ENCODE data around the gene STATH. TPM values are rescaled to one million over a fixed set of nuclear protein-coding genes. Genes with fewer than 3 reads are reported as not detected.

Gene STATH
- polyA plus RNA-seq, 3 donors = not detected

- TF ChIP-seq, protein P1, sequence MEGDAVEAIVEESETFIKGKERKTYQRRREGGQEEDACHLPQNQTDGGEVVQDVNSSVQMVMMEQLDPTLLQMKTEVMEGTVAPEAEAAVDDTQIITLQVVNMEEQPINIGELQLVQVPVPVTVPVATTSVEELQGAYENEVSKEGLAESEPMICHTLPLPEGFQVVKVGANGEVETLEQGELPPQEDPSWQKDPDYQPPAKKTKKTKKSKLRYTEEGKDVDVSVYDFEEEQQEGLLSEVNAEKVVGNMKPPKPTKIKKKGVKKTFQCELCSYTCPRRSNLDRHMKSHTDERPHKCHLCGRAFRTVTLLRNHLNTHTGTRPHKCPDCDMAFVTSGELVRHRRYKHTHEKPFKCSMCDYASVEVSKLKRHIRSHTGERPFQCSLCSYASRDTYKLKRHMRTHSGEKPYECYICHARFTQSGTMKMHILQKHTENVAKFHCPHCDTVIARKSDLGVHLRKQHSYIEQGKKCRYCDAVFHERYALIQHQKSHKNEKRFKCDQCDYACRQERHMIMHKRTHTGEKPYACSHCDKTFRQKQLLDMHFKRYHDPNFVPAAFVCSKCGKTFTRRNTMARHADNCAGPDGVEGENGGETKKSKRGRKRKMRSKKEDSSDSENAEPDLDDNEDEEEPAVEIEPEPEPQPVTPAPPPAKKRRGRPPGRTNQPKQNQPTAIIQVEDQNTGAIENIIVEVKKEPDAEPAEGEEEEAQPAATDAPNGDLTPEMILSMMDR (IDR thresholded peaks at IDR 0.05) = no peak
- Histone ChIP-seq H3K4me2 (replicated peaks; ENCODE audit: extremely low read depth, low read length, poor library complexity, severe bottlenecking) (no peak overlapping the region), H3K9me3 (replicated peaks in 1 of 2; ENCODE audit: control insufficient read depth in 1 of 2, insufficient read depth in 1 of 2, low read length in 2 of 2) (no peaks in the 10 kb centered on the region), H3K4me1 (ENCODE audit: control insufficient read depth in 1 of 2, insufficient read depth in 2 of 2, low read length in 2 of 2) (no peaks in the 10 kb centered on the region), H3K27me3 (ENCODE audit: control insufficient read depth in 2 of 2, insufficient read depth in 2 of 2, low read length in 2 of 2) (no peaks in the 10 kb centered on the region), H3K79me2 (ENCODE audit: insufficient read depth, low read length) (no peaks in the 10 kb centered on the region), H3K36me3 (replicated peaks in 1 of 2; ENCODE audit: control insufficient read depth in 1 of 2, insufficient read depth in 2 of 2, low read length in 2 of 2) (no peaks in the 10 kb centered on the region), H2AFZ (ENCODE audit: insufficient read depth, low read depth, low read length, poor library complexity, severe bottlenecking) (no peak overlapping the region), H3K9ac (ENCODE audit: insufficient read depth, low read length, poor library complexity, severe bottlenecking) (no peak overlapping the region), H3K4me3 (replicated peaks in 1 of 3; ENCODE audit: low read depth in 2 of 3, low read length in 3 of 3) (no peak overlapping the region), H4K20me1 (ENCODE audit: insufficient read depth, low read length) (no peaks in the 10 kb centered on the region), H3K27ac (ENCODE audit: low read depth in 1 of 2, low read length in 2 of 2) (no peak overlapping the region)
- peaks cover 0 to 3% (median 1%) of the 10 kb centered on the region in 3 donors for H3K27me3 Mint-ChIP-seq (ENCODE audit: low read depth in 3 of 3)
- H3K4me1 Mint-ChIP-seq = no peaks in the 10 kb centered on the region
- intact Hi-C loops (cut with micrococcal nuclease) = no loop called here
- DNase-seq = no peak
- H3K36me3 Mint-ChIP-seq = no peaks in the 10 kb centered on the region
- no peaks in the 10 kb centered on the region for H3K9me3 Mint-ChIP-seq
- H3K4me3 Mint-ChIP-seq = no peak overlapping the region
- H3K27ac Mint-ChIP-seq = no peak overlapping the region
- 100% methylated on average over 1 of the region's 1 CpG for WGBS (ENCODE audit: insufficient coverage)
These were observed 38.6 kb upstream of the STATH start for GRCh38 chr4:69957209-69957608.

GRCh38 chr4:69965628-69966027 lies 30.1 kb upstream of the STATH start, which contains the start of gene CSN2:
Gene CSN2, minus strand, starts transcription at chr4:69965728. Its CDS starts 4,733 bp downstream, at chr4:69960995.
- H3K4me1 ChIP-seq (ENCODE audit: control insufficient read depth in 1 of 2, insufficient read depth in 2 of 2, low read length in 2 of 2) = no peaks in the 10 kb centered on the region
- no peak within 1 kb of the TSS for H3K9ac ChIP-seq (ENCODE audit: insufficient read depth, low read length, poor library complexity, severe bottlenecking)
- Mint-ChIP-seq H3K27me3 (ENCODE audit: low read depth in 3 of 3) (no peaks in the 10 kb centered on the region), H3K36me3 (no peaks in the 10 kb centered on the region), H3K27ac (no peak within 1 kb of the TSS), H3K4me3 (no peak within 1 kb of the TSS), H3K4me1 (no peaks in the 10 kb centered on the region), H3K9me3 (peaks cover 0 to 2% (median 0%) of the 10 kb centered on the region in 7 donors)
- H3K27me3 ChIP-seq (ENCODE audit: control insufficient read depth in 2 of 2, insufficient read depth in 2 of 2, low read length in 2 of 2) = no peaks in the 10 kb centered on the region
- no peaks in the 10 kb centered on the region for H3K79me2 ChIP-seq (ENCODE audit: insufficient read depth, low read length)
- no peaks in the 10 kb centered on the region for H3K9me3 ChIP-seq (replicated peaks in 1 of 2; ENCODE audit: control insufficient read depth in 1 of 2, insufficient read depth in 1 of 2, low read length in 2 of 2)
- H3K4me2 ChIP-seq (replicated peaks; ENCODE audit: extremely low read depth, low read length, poor library complexity, severe bottlenecking) = no peak within 1 kb of the TSS
- no peak within 1 kb of the TSS for H3K4me3 ChIP-seq (replicated peaks in 1 of 3; ENCODE audit: low read depth in 2 of 3, low read length in 3 of 3)
- H4K20me1 ChIP-seq (ENCODE audit: insufficient read depth, low read length) = no peaks in the 10 kb centered on the region
- no peaks in the 10 kb centered on the region for H3K36me3 ChIP-seq (replicated peaks in 1 of 2; ENCODE audit: control insufficient read depth in 1 of 2, insufficient read depth in 2 of 2, low read length in 2 of 2)
- TF ChIP-seq, protein P1 (IDR thresholded peaks at IDR 0.05) = no peak
- DNase-seq = no peak
- no CpG with 5 or more reads among the region's 2 CpGs for WGBS (ENCODE audit: insufficient coverage)
- H2AFZ ChIP-seq (ENCODE audit: insufficient read depth, low read depth, low read length, poor library complexity, severe bottlenecking) = no peak within 1 kb of the TSS
- intact Hi-C loops (cut with micrococcal nuclease) = no loop called here
- H3K27ac ChIP-seq (ENCODE audit: low read depth in 1 of 2, low read length in 2 of 2) = no peak within 1 kb of the TSS

Data from CD14-positive monocyte (primary cell).